ENCODE results near the gene ASRGL1.

DNA sequence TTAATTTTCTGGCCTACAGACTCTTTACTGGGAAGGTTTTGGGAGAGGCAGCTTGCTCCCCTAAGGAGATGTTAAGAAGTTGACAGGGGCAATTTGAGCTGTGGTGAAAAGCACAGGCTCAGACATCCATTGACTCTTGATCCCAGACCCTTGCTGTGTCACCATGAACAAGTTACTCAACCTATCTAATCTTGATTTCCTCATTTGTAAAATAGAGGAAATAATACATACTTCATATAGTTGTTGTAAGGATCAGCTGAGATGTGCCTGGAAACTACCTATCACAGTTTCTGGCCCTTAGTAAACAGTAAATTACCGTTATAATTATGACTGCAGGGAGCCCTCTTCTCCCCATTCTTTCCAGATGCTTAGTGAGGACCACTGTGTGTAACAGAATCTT, 21.8 kb upstream of the ASRGL1 start:
- TF ChIP-seq, protein P1, sequence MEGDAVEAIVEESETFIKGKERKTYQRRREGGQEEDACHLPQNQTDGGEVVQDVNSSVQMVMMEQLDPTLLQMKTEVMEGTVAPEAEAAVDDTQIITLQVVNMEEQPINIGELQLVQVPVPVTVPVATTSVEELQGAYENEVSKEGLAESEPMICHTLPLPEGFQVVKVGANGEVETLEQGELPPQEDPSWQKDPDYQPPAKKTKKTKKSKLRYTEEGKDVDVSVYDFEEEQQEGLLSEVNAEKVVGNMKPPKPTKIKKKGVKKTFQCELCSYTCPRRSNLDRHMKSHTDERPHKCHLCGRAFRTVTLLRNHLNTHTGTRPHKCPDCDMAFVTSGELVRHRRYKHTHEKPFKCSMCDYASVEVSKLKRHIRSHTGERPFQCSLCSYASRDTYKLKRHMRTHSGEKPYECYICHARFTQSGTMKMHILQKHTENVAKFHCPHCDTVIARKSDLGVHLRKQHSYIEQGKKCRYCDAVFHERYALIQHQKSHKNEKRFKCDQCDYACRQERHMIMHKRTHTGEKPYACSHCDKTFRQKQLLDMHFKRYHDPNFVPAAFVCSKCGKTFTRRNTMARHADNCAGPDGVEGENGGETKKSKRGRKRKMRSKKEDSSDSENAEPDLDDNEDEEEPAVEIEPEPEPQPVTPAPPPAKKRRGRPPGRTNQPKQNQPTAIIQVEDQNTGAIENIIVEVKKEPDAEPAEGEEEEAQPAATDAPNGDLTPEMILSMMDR (IDR thresholded peaks at IDR 0.05) = no peak
- no peak for TF ChIP-seq POLR2A (IDR thresholded peaks at IDR 0.05)

All from uterus (tissue), 2 donors.